ENCODE results near the gene ZFYVE16. TPM values are rescaled to one million over a fixed set of nuclear protein-coding genes. Genes with fewer than 3 reads are reported as not detected.

ZFYVE16 gene
- total and polyA plus RNA-seq, 2 of the 13 experiments (the other 11 are each of a cell fraction or from before 2014, with no cell fraction given), result 9.3 to 33.3 TPM

- TF ChIP-seq PRDM10 (CRISPR knock-in tag; IDR thresholded peaks at IDR 0.05; ENCODE audit: low read depth) (no peak), IKZF1 (IDR thresholded peaks at IDR 0.05) (no peak), ZNF354B (CRISPR knock-in tag; IDR thresholded peaks at IDR 0.05) (no peak), HNRNPLL (IDR thresholded peaks at IDR 0.05; ENCODE audit: low read depth, low read length, poor library complexity, severe bottlenecking) (no peak), PAXIP1 (CRISPR knock-in tag; conservative IDR thresholded peaks at IDR 0.05) (peak; percentile 8; the same call in 1 of the 2 replicates), ZSCAN29 (CRISPR knock-in tag; conservative IDR thresholded peaks at IDR 0.05) (no peak), ZNF558 (CRISPR knock-in tag; IDR thresholded peaks at IDR 0.05; ENCODE audit: borderline replicate concordance) (no peak), KLF15 (CRISPR knock-in tag; IDR thresholded peaks at IDR 0.05; ENCODE audit: borderline replicate concordance) (no peak), CEBPG (CRISPR knock-in tag; IDR thresholded peaks at IDR 0.05) (no peak), ZNF407 (CRISPR knock-in tag; IDR thresholded peaks at IDR 0.05; ENCODE audit: not compliant biosample characterization) (peak; percentile 2), ZSCAN22 (CRISPR knock-in tag; IDR thresholded peaks at IDR 0.05) (no peak), HMG20A (CRISPR knock-in tag; IDR thresholded peaks at IDR 0.05; ENCODE audit: borderline replicate concordance) (no peak)
Measured at GRCh38 chr5:80408484-80409366, 861 bp downstream of the ZFYVE16 start (continued).
